Hindlimb muscle (tissue), 1 donor: ENCODE results near the gene ASCL5. TPM values are rescaled to one million over a fixed set of nuclear protein-coding genes. Genes with fewer than 3 reads are reported as not detected.

ENCODE experiments used
- DNase-seq: peaks from one replicate; pipeline ENCODE4 v3.0.0-alpha.2; 2013
- polyA plus RNA-seq: library from polyadenylated mRNA; unstranded; fragments of 120-200 nt; gene quantifications from one replicate; pipeline ENCODE4 v1.2.1, GENCODE V29; 2013; ENCODE audit not compliant: insufficient read length

ASCL5 gene
- polyA plus RNA-seq, 1 donor, result 0.70 TPM

- no peak for DNase-seq
These were observed 42.7 kb downstream of the ASCL5 start for GRCh38 chr1:201084295-201084694.

GRCh38 chr1:201083741-201084140 lies 43.2 kb downstream of the ASCL5 start:
- DNase-seq, result no peak

GRCh38 chr1:201080135-201080534 lies 46.8 kb downstream of the ASCL5 start:
- no peak for DNase-seq

- no peak for DNase-seq
These were observed 49.2 kb downstream of the ASCL5 start for GRCh38 chr1:201077736-201078135.

- no peak for DNase-seq
These were observed 49.9 kb downstream of the ASCL5 start for GRCh38 chr1:201077116-201077515.

GRCh38 chr1:201076092-201076491 lies 50.9 kb downstream of the ASCL5 start:
- DNase-seq, result no peak

- DNase-seq, result no peak
These were observed 53.0 kb downstream of the ASCL5 start for GRCh38 chr1:201074018-201074417.

- no peak for DNase-seq
These were observed 54.1 kb downstream of the ASCL5 start for GRCh38 chr1:201072922-201073321.

- no peak for DNase-seq
These were observed 54.8 kb downstream of the ASCL5 start for GRCh38 chr1:201072149-201072548.

GRCh38 chr1:201069636-201070035 lies 57.3 kb downstream of the ASCL5 start:
- DNase-seq, result no peak

GRCh38 chr1:201068976-201069375 lies 58.0 kb downstream of the ASCL5 start:
- DNase-seq, result no peak

- no peak for DNase-seq
These were observed 60.0 kb downstream of the ASCL5 start for GRCh38 chr1:201066986-201067385.

GRCh38 chr1:201065686-201066085 lies 61.3 kb downstream of the ASCL5 start:
- no peak for DNase-seq

- DNase-seq, result no peak
These were observed 62.2 kb downstream of the ASCL5 start for GRCh38 chr1:201064806-201065205.

Other genes with a start within 250 kb of the ASCL5 start
- 4.6 TPM for gene INAVA, start 232.3 kb downstream of the ASCL5 start, polyA plus RNA-seq
- gene KIF21B, start 103.5 kb downstream of the ASCL5 start, polyA plus RNA-seq, result 1.1 TPM
- 66.3 TPM for gene CACNA1S, start 14.8 kb downstream of the ASCL5 start, polyA plus RNA-seq
- gene TMEM9, start 27.3 kb upstream of the ASCL5 start, polyA plus RNA-seq, result 62.2 TPM
- gene IGFN1, start 63.6 kb upstream of the ASCL5 start, polyA plus RNA-seq, result 2.6 TPM
- 11.1 TPM for gene PKP1, start 156.3 kb upstream of the ASCL5 start, polyA plus RNA-seq